ENCODE measurements around the gene NADK. TPM values are rescaled to one million over a fixed set of nuclear protein-coding genes. Genes with fewer than 3 reads are reported as not detected.

Gene NADK
- total and polyA plus RNA-seq, 5 experiments from 2014 or later = 18.3 to 53.9 (median 25.4) TPM

GRCh38 chr1:1784933-1785332 lies 6.7 kb upstream of the NADK start:
- Mint-ChIP-seq H3K27me3 (no peaks in the 10 kb centered on the region), H3K4me3 (no peak overlapping the region), H3K4me1 (peaks cover 16 to 39% (median 33%) of the 10 kb centered on the region in 4 donors), H3K27ac (peak overlapping the region in 4 of 10 donors; percentile 6 to 62 (median 52)), H3K9me3 (no peaks in the 10 kb centered on the region), H3K36me3 (peaks cover 6 to 54% (median 9%) of the 10 kb centered on the region in 3 donors)
- ATAC-seq = no peak
- POLR2A ChIA-PET = interaction anchor here (0.7 to 1.1 kb wide), 2 partner anchors 16 to 443 kb away, joined by 4 to 5 read pairs; partner anchors contain the start of gene SKI
- DNase-seq = no peak

- ATAC-seq (no peak), DNase-seq (no peak)
- Mint-ChIP-seq H3K4me1 (peaks cover 21 to 50% (median 42%) of the 10 kb centered on the region in 4 donors), H3K27me3 (no peaks in the 10 kb centered on the region), H3K36me3 (peaks cover 6 to 38% (median 7%) of the 10 kb centered on the region in 3 donors), H3K27ac (peak overlapping the region; percentile 68 to 93 (median 90)), H3K9me3 (no peaks in the 10 kb centered on the region), H3K4me3 (peak overlapping the region; percentile 37 to 83 (median 64))
- POLR2A ChIA-PET = interaction anchor here (0.6 kb wide), 1 partner anchor 176 kb away, joined by 3 read pairs; no protein-coding TSS in a partner anchor
Measured at GRCh38 chr1:1783320-1783719, 5.0 kb upstream of the NADK start.

GRCh38 chr1:1782399-1783221 lies 4.3 kb upstream of the NADK start:
- peak overlapping the region; percentile 68 to 93 (median 90) for H3K27ac Mint-ChIP-seq
- H3K27me3 Mint-ChIP-seq = no peaks in the 10 kb centered on the region
- no peaks in the 10 kb centered on the region for H3K9me3 Mint-ChIP-seq
- H3K4me3 Mint-ChIP-seq = peak overlapping the region; percentile 37 to 74 (median 58)
- no peak for ATAC-seq
- H3K4me1 Mint-ChIP-seq = peaks cover 21 to 52% (median 43%) of the 10 kb centered on the region in 4 donors
- POLR2A ChIA-PET = no interaction called here
- peak in 3 of 10 donors; percentile 13 to 25 (median 17) for DNase-seq
- peaks cover 6 to 31% (median 7%) of the 10 kb centered on the region in 3 donors for H3K36me3 Mint-ChIP-seq

GRCh38 chr1:1781526-1781903 lies 3.2 kb upstream of the NADK start:
- H3K4me1 Mint-ChIP-seq = peaks cover 25 to 61% (median 53%) of the 10 kb centered on the region in 4 donors
- DNase-seq (peak in 1 of 10 donors; percentile 2), ATAC-seq (no peak)
- no peaks in the 10 kb centered on the region for H3K9me3 Mint-ChIP-seq
- peaks cover under 1 to 20% (median 4%) of the 10 kb centered on the region in 3 donors for H3K36me3 Mint-ChIP-seq
- H3K27ac Mint-ChIP-seq = peak overlapping the region; percentile 85 to 98 (median 95)
- POLR2A ChIA-PET = interaction anchor here (0.6 kb wide), 1 partner anchor 769 kb away, joined by 5 read pairs; no protein-coding TSS in a partner anchor
- H3K27me3 Mint-ChIP-seq = no peaks in the 10 kb centered on the region
- H3K4me3 Mint-ChIP-seq = peak overlapping the region; percentile 38 to 93 (median 74)

GRCh38 chr1:1780598-1781525 lies 2.6 kb upstream of the NADK start:
- ATAC-seq (no peak), DNase-seq (no peak)
- H3K27me3 Mint-ChIP-seq = no peaks in the 10 kb centered on the region
- peak overlapping the region; percentile 76 to 93 (median 88) for H3K4me3 Mint-ChIP-seq
- H3K36me3 Mint-ChIP-seq = peaks cover 0 to 14% (median 0%) of the 10 kb centered on the region in 3 donors
- H3K4me1 Mint-ChIP-seq = peaks cover 29 to 67% (median 59%) of the 10 kb centered on the region in 4 donors
- no peaks in the 10 kb centered on the region for H3K9me3 Mint-ChIP-seq
- H3K27ac Mint-ChIP-seq = peak overlapping the region; percentile 87 to 98 (median 95)
- POLR2A ChIA-PET = interaction anchor here (0.6 to 2.5 kb wide), 12 partner anchors 10 to 768 kb away, joined by 3 to 22 read pairs (median 5); partner anchors contain the start of genes CCNL2, CDK11A, GNB1 and MIB2

- Mint-ChIP-seq H3K4me3 (peak overlapping the region; percentile 76 to 93 (median 88)), H3K27ac (peak overlapping the region; percentile 87 to 98 (median 95)), H3K27me3 (no peaks in the 10 kb centered on the region), H3K9me3 (no peaks in the 10 kb centered on the region), H3K36me3 (peaks cover 0 to 4% (median 0%) of the 10 kb centered on the region in 3 donors), H3K4me1 (peaks cover 32 to 76% (median 68%) of the 10 kb centered on the region in 4 donors)
- POLR2A ChIA-PET = interaction anchor here (0.5 to 2.5 kb wide), 14 partner anchors 9 to 381 kb away, joined by 3 to 22 read pairs (median 5); partner anchors contain the start of genes CCNL2, CDK11A, GNB1 and MIB2
- DNase-seq (peak in 9 of 10 donors; percentile 34 to 80 (median 56)), ATAC-seq (peak; percentile 32 to 50)
Measured at GRCh38 chr1:1779691-1780597, 1.7 kb upstream of the NADK start.

GRCh38 chr1:1779320-1779675 lies 1.0 kb upstream of the NADK start:
- DNase-seq (peak in 1 of 10 donors; percentile 11), ATAC-seq (no peak)
- POLR2A ChIA-PET = interaction anchor here (0.7 to 2.5 kb wide), 6 partner anchors 11 to 165 kb away, joined by 3 to 22 read pairs (median 4); partner anchors contain the start of genes MIB2 and SLC35E2B
- no peaks in the 10 kb centered on the region for H3K9me3 Mint-ChIP-seq
- H3K36me3 Mint-ChIP-seq = no peaks in the 10 kb centered on the region
- H3K27ac Mint-ChIP-seq = peak overlapping the region; percentile 87 to 98 (median 95)
- no peaks in the 10 kb centered on the region for H3K27me3 Mint-ChIP-seq
- H3K4me1 Mint-ChIP-seq = peaks cover 32 to 74% (median 70%) of the 10 kb centered on the region in 4 donors
- H3K4me3 Mint-ChIP-seq = peak overlapping the region; percentile 76 to 93 (median 88)

- peak overlapping the region; percentile 76 to 93 (median 88) for H3K4me3 Mint-ChIP-seq
- POLR2A ChIA-PET = interaction anchor here (0.7 to 2.5 kb wide), 6 partner anchors 11 to 164 kb away, joined by 3 to 22 read pairs (median 4); partner anchors contain the start of genes MIB2 and SLC35E2B
- peak overlapping the region; percentile 87 to 98 (median 95) for H3K27ac Mint-ChIP-seq
- DNase-seq (peak; percentile 51 to 88 (median 74)), ATAC-seq (peak; percentile 63 to 66)
- H3K27me3 Mint-ChIP-seq = no peaks in the 10 kb centered on the region
- peaks cover 32 to 74% (median 70%) of the 10 kb centered on the region in 4 donors for H3K4me1 Mint-ChIP-seq
- no peaks in the 10 kb centered on the region for H3K36me3 Mint-ChIP-seq
- no peaks in the 10 kb centered on the region for H3K9me3 Mint-ChIP-seq
Measured at GRCh38 chr1:1778663-1779319, 521 bp upstream of the NADK start.

- no peak for ATAC-seq
- Mint-ChIP-seq H3K27me3 (no peaks in the 10 kb centered on the region), H3K9me3 (no peaks in the 10 kb centered on the region), H3K4me1 (peaks cover 28 to 63% (median 59%) of the 10 kb centered on the region in 4 donors), H3K27ac (peak overlapping the region in 9 of 10 donors; percentile 74 to 94 (median 86)), H3K4me3 (peak overlapping the region; percentile 73 to 89 (median 85)), H3K36me3 (peaks cover 0 to 4% (median 0%) of the 10 kb centered on the region in 3 donors)
- POLR2A ChIA-PET = interaction anchor here (0.8 to 1.4 kb wide), 2 partner anchors 114 to 131 kb away, joined by 4 read pairs; no protein-coding TSS in a partner anchor
- no peak for DNase-seq
Measured at GRCh38 chr1:1777583-1777899, 729 bp downstream of the NADK start.

- H3K4me3 Mint-ChIP-seq = peak overlapping the region; percentile 73 to 89 (median 85)
- H3K9me3 Mint-ChIP-seq = peaks cover 0 to 1% (median 0%) of the 10 kb centered on the region in 9 donors
- H3K27me3 Mint-ChIP-seq = no peaks in the 10 kb centered on the region
- DNase-seq (no peak), ATAC-seq (no peak)
- H3K27ac Mint-ChIP-seq = peak overlapping the region; percentile 16 to 94 (median 86)
- POLR2A ChIA-PET = interaction anchor here (0.7 to 1.4 kb wide), 3 partner anchors 115 to 1499 kb away, joined by 4 read pairs; no protein-coding TSS in a partner anchor
- peaks cover 0 to 10% (median 3%) of the 10 kb centered on the region in 3 donors for H3K36me3 Mint-ChIP-seq
- peaks cover 28 to 62% (median 58%) of the 10 kb centered on the region in 4 donors for H3K4me1 Mint-ChIP-seq
Measured at GRCh38 chr1:1776672-1777582, 1.3 kb downstream of the NADK start.

Measured in naive thymus-derived CD8-positive, alpha-beta T cell (primary cell).